Aorta (tissue), 5 donors: ENCODE results near the gene GADD45B. TPM values are rescaled to one million over a fixed set of nuclear protein-coding genes. Genes with fewer than 3 reads are reported as not detected.
"Not testable (repeated sequence)": the region's sequence is repeated elsewhere in the genome, so short reads cannot be mapped to it uniquely, and the experiment has no call there.

Experiments
- ATAC-seq: fragments of 200-7000 bp; cut with Tn5 transposase; one replicate; pipeline ENCODE4 v1.9.1; 2022; ENCODE audit warnings: moderate library complexity; ENCODE audit not compliant: low FRiP score
- DNase-seq, 2 donors: peaks; one replicate each; pipeline ENCODE4 v3.0.0-alpha.2; 2020
- H3K27ac ChIP-seq, 2 donors: one replicate each; pipeline ENCODE4 v1.5.1; 2013; ENCODE audit warnings: low read length in 2 of 2, mild to moderate bottlenecking in 2 of 2, moderate library complexity in 2 of 2, control low read depth in 1 of 2, inconsistent platforms in 1 of 2, low read depth in 1 of 2
- H3K27me3 ChIP-seq, 2 donors: one replicate each; pipeline ENCODE4 v1.6.1; 2013; ENCODE audit warnings: control low read depth in 1 of 2, low read length in 1 of 2, mild to moderate bottlenecking in 1 of 2, moderate library complexity in 1 of 2; ENCODE audit not compliant: insufficient read depth in 2 of 2, control insufficient read depth in 1 of 2
- H3K36me3 ChIP-seq, 2 donors: one replicate each; pipeline ENCODE4 v1.6.1; 2013; ENCODE audit warnings: control low read depth in 1 of 2, low read length in 1 of 2, mild to moderate bottlenecking in 1 of 2; ENCODE audit not compliant: insufficient read depth in 2 of 2, control insufficient read depth in 1 of 2
- H3K4me1 ChIP-seq, 2 donors: one replicate each; pipeline ENCODE4 v1.6.1; 2013; ENCODE audit warnings: low read length in 2 of 2, control low read depth in 1 of 2, mild to moderate bottlenecking in 1 of 2, moderate library complexity in 1 of 2; ENCODE audit not compliant: insufficient read depth in 2 of 2, control insufficient read depth in 1 of 2
- H3K4me3 ChIP-seq, 2 donors: one replicate each; pipeline ENCODE4 v1.5.1; 2013; ENCODE audit warnings: low read length in 2 of 2, control low read depth in 1 of 2, mild to moderate bottlenecking in 1 of 2
- H3K9me3 ChIP-seq: one replicate; pipeline ENCODE4 v1.6.1; 2013; ENCODE audit warnings: mild to moderate bottlenecking, low read length; ENCODE audit not compliant: control insufficient read depth
- WGBS, 2 donors: extraction: QIAGEN DNeasy Blood & Tissue Kit; methylation state at CpG; one replicate each; pipeline ENCODE4 v1.1.7; 2013; 5-methylcytosine and 5-hydroxymethylcytosine counted together
- intact Hi-C, 2 donors: fragments of 100-400 bp; cut with DNase I; formaldehyde crosslinking; loops; one replicate each; pipeline versions ENCODE4 v1.14.2 to v1.15.0; 2022
- polyA plus RNA-seq, 2 donors: library from polyadenylated mRNA; stranded (reverse); fragments of 200-250 nt; gene quantifications; one replicate each; pipeline ENCODE4 v1.2.3, GENCODE V29; 2013
- total RNA-seq, 2 donors: library from RNA; stranded (reverse); fragmentation: NEBNext Ultra II Directional; extraction: Animal tissue kit (Norgen Biotek cat#: 25700); gene quantifications; one replicate each; pipeline ENCODE4 v1.2.1, GENCODE V29; 2021
- donor health status: healthy with polysubstance abuse.
- donor health status: Bipolar disorder and iron deficiency.
- donor health status: DM: no; HTN: no; CAD: no.
- donor health status: DM: no; HTN: no; CAD: no.
- donor health status: DM: yes; HTN: yes; CAD: no.

The GADD45B gene
- total and polyA plus RNA-seq, 4 donors = 99.5 to 262 (median 156) TPM

GRCh38 chr19:2495130-2495641, 19.3 kb downstream of the GADD45B start:
- Histone ChIP-seq H3K4me3 (peak overlapping the region; percentile 7 to 37), H3K4me1 (no peaks in the 10 kb centered on the region), H3K27ac (peak overlapping the region in 1 of 2 donors; percentile 63), H3K9me3 (no peaks in the 10 kb centered on the region), H3K27me3 (no peaks in the 10 kb centered on the region), H3K36me3 (no peaks in the 10 kb centered on the region)
- intact Hi-C loops = loop anchor here in 1 of 2 donors (5.0 kb wide), 2 partner anchors 47 to 82 kb away; no protein-coding TSS in a partner anchor
- DNase-seq (peak; percentile 91 to 94), ATAC-seq (peak; percentile 91)
- WGBS, 2 donors = 1% methylated on average over 25 to 26 of the region's 26 CpGs

DNA sequence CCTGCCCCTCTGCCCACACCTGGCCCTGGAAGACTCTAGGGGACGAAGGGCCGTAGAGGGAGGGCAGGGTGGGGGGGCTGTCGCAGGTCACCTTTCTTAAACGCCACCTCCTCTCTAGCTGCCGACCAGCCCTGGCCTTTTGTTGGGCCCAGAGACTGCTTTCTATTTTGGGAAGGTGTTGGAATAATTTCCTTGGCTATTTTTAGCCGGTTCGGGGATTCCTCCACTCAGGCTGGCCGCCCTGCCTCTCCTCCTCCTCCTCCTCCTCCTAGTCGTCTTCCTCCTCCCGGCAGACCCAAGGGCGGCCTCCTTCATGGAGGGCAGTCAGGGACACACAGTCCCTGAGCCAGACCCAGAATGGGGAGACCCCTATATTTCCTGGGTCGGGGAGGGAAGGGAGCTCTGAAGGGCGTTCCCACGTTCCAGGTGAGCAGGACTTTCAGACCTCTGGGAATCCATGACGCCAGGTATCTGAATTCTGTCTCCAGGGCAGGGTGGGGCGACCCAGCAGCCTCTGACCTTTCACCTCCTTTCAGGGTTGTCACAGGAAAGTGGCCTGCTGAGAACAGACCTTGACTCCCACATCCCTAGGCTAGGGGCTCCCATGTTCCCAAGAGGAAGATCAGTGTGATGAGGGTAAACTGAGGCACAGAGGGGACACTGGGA, 19.9 kb downstream of the GADD45B start:
- ATAC-seq (peak; percentile 74), DNase-seq (peak; percentile 73 to 86)
- Histone ChIP-seq H3K9me3 (no peaks in the 10 kb centered on the region), H3K27me3 (no peaks in the 10 kb centered on the region), H3K4me3 (no peak overlapping the region), H3K36me3 (no peaks in the 10 kb centered on the region), H3K27ac (peak overlapping the region; percentile 37 to 63), H3K4me1 (no peaks in the 10 kb centered on the region)
- WGBS, 2 donors = 14 to 16% methylated on average over 16 of the region's 16 CpGs
- intact Hi-C loops = loop anchor here in 1 of 2 donors (5.0 kb wide), 2 partner anchors 47 to 82 kb away; no protein-coding TSS in a partner anchor

- H3K27ac ChIP-seq = no peak overlapping the region
- DNase-seq = no peak
Observed at GRCh38 chr19:2497186-2497585, 21.3 kb downstream of the GADD45B start.

DNA sequence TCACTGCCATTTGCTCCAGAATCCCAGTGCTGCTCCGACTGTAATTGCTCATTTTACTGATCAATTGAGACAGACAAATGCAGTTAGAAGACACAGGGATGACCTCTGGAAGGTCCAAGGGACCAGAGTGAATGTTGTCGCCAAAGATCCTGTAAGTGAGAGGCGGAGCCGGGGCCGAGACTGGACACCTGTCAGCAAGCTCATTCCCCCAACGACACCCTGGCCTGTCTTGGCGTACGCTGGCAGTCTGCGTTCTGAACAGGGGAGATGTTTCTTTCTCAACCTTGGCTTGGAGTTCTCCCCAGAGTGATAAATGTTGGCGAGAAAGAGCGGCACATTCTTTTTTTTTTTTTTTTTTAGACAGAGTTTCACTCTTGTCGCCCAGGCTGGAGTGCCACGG, 24.2 kb downstream of the GADD45B start:
- Histone ChIP-seq H3K27ac (no peak overlapping the region), H3K4me3 (no peak overlapping the region), H3K36me3 (no peaks in the 10 kb centered on the region), H3K9me3 (no peaks in the 10 kb centered on the region), H3K27me3 (no peaks in the 10 kb centered on the region), H3K4me1 (no peaks in the 10 kb centered on the region)
- intact Hi-C loops = no loop called here
- ATAC-seq = no peak
- no peak for DNase-seq
- WGBS, 2 donors = 85 to 88% methylated on average over 13 of the region's 13 CpGs

More at GRCh38 chr19:2497186-2497585, 21.3 kb downstream of the GADD45B start:
- H3K36me3 ChIP-seq = no peaks in the 10 kb centered on the region
- intact Hi-C loops = loop anchor here in 1 of 2 donors (5.0 kb wide), 2 partner anchors 45 to 80 kb away; no protein-coding TSS in a partner anchor
- no peak overlapping the region for H3K4me3 ChIP-seq
- no peaks in the 10 kb centered on the region for H3K9me3 ChIP-seq
- WGBS, 2 donors = 83% methylated on average over 10 of the region's 10 CpGs
- H3K4me1 ChIP-seq = no peaks in the 10 kb centered on the region
- H3K27me3 ChIP-seq = no peaks in the 10 kb centered on the region
- no peak for ATAC-seq

DNA sequence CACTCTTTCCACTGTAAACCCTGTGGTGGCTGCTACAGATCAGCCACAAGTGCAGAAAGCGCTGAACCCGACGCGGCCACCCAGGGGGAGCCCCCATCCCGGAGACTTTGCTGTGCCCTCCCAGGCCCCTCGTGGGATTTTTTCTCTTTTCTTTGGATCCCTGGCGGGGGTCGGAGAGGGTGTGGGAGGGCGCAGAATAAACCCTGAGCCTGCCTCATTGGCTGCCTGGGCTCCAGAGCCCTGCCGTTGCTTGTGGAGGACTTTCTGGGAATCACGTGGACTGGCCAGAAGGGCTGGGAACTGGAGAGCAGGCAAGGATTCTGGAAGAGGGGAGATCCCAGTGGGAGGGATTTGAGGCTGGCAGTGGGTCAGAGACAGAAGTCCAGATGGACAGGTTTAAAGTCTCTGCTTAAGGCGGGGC, 24.9 kb downstream of the GADD45B start:
- 49 to 58% methylated on average over 12 of the region's 12 CpGs for WGBS, 2 donors
- DNase-seq = no peak
- H3K36me3 ChIP-seq = no peaks in the 10 kb centered on the region

GRCh38 chr19:2503521-2504109, 27.7 kb downstream of the GADD45B start:
- intact Hi-C loops = no loop called here
- no peaks in the 10 kb centered on the region for H3K4me1 ChIP-seq
- H3K4me3 ChIP-seq = no peak overlapping the region
- no peaks in the 10 kb centered on the region for H3K27me3 ChIP-seq
- no peak for DNase-seq
- H3K36me3 ChIP-seq = no peaks in the 10 kb centered on the region
- no peak overlapping the region for H3K27ac ChIP-seq
- 66 to 69% methylated on average over 21 of the region's 21 CpGs for WGBS, 2 donors
- no peak for ATAC-seq
- no peaks in the 10 kb centered on the region for H3K9me3 ChIP-seq

More for the DNA sequence above, 24.9 kb downstream of the GADD45B start:
- no peak overlapping the region for H3K4me3 ChIP-seq
- no peaks in the 10 kb centered on the region for H3K27me3 ChIP-seq
- H3K4me1 ChIP-seq = no peaks in the 10 kb centered on the region
- no peaks in the 10 kb centered on the region for H3K9me3 ChIP-seq
- intact Hi-C loops = no loop called here
- ATAC-seq = peak; percentile 24
- H3K27ac ChIP-seq = no peak overlapping the region

- ATAC-seq, H3K27me3 ChIP-seq, H3K4me1 ChIP-seq, H3K4me3 ChIP-seq, H3K36me3 ChIP-seq, H3K9me3 ChIP-seq, H3K27ac ChIP-seq, intact Hi-C loops, DNase-seq: not testable (repeated sequence)
- 66 to 69% methylated on average over 8 of the region's 8 CpGs for WGBS, 2 donors
Observed at GRCh38 chr19:2506656-2507055, 30.7 kb downstream of the GADD45B start.

DNA sequence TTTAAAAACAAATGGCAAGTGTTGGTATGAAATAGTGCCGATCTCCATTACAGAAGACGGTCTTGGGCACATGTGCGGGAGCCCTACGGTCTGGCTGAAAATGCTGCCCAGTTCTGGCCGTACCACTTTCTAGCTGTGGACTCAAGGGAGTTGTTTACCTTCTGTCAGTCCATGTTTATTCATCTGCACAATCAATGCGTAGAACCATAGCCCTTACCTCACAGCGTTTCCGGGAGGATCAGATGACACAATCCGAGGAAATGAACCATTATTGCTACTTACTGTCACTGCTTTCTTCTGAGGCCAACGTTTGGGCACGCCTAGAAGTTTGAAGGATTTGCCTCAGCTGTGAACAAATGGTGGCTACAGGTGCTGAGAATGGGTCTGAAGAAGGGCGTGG, 31.2 kb downstream of the GADD45B start:
- Histone ChIP-seq H3K27ac (no peak overlapping the region), H3K4me1 (no peaks in the 10 kb centered on the region), H3K36me3 (no peaks in the 10 kb centered on the region), H3K27me3 (no peaks in the 10 kb centered on the region), H3K4me3 (no peak overlapping the region), H3K9me3 (no peaks in the 10 kb centered on the region)
- 11 to 13% methylated on average over 12 of the region's 12 CpGs for WGBS, 2 donors
- intact Hi-C loops = no loop called here
- ATAC-seq (no peak), DNase-seq (no peak)

DNA sequence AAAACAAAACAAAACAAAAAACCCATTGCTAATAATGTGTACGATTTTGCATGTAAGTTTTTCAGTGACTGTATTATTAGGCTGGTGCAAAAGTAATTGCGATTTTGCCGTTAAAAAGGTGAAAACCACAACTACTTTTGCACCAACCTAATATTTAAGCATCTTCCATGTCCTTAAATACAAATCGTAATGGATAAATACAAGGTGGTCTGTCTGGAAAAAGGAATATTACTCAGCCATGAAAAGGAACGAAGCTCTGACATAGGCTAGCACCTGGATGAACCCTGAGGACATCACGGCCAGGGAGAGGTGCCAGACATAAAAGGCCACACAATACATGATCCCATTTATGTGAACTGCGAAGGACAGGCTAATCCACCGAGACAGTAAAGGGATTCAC, 33.2 kb downstream of the GADD45B start:
- no peaks in the 10 kb centered on the region for H3K4me1 ChIP-seq
- WGBS, 2 donors = 95 to 96% methylated on average over 8 of the region's 8 CpGs
- no peaks in the 10 kb centered on the region for H3K36me3 ChIP-seq
- intact Hi-C loops = no loop called here
- DNase-seq = no peak
- H3K27ac ChIP-seq = no peak overlapping the region
- H3K4me3 ChIP-seq = no peak overlapping the region
- no peaks in the 10 kb centered on the region for H3K27me3 ChIP-seq
- no peak for ATAC-seq
- no peaks in the 10 kb centered on the region for H3K9me3 ChIP-seq
